Tibial artery (tissue), 4 donors: ENCODE results near the gene PPP3R2.
"Not testable (repeated sequence)": the region's sequence is repeated elsewhere in the genome, so short reads cannot be mapped to it uniquely, and the experiment has no call there.

Source experiments
- DNase-seq, 2 donors: peaks; one replicate each; pipeline ENCODE4 v3.0.0-alpha.2; 2019
- H3K27ac ChIP-seq, 2 donors: fragments of 200-600 bp; sonication (generic) in 1 of 2; 1 replicate in 1 of 2; 2 replicates in 1 of 2; pipeline ENCODE4 v1.5.1; 2018 to 2019; ENCODE audit warnings: mild to moderate bottlenecking in 1 of 2
- H3K27me3 ChIP-seq, 2 donors: fragments of 200-600 bp; sonication (generic) in 1 of 2; one replicate each; pipeline versions ENCODE4 v1.5.1 to v1.6.0; 2016 to 2019
- H3K36me3 ChIP-seq, 3 donors: fragments of 200-600 bp; sonication (generic) in 2 of 3; one replicate each; pipeline ENCODE4 v1.5.1; 2016 to 2019; ENCODE audit warnings: mild to moderate bottlenecking in 2 of 3
- H3K4me1 ChIP-seq, 4 donors: fragments of 200-600 bp; sonication (generic) in 2 of 4; 1 replicate in 3 of 4; 2 replicates in 1 of 4; pipeline ENCODE4 v1.5.1; 2016 to 2019
- H3K4me3 ChIP-seq, 2 donors: fragments of 200-600 bp; sonication (generic) in 1 of 2; 1 replicate in 1 of 2; 2 replicates in 1 of 2; pipeline ENCODE4 v1.5.1; 2018 to 2019; ENCODE audit warnings: mild to moderate bottlenecking in 2 of 2
- H3K9me3 ChIP-seq, 3 donors: fragments of 200-600 bp; sonication (generic) in 1 of 3; one replicate each; pipeline ENCODE4 v1.5.1; 2016 to 2019
- CTCF ChIP-seq, 2 experiments: fragments of 200-600 bp in 1 of 2; fragments of 450-650 bp in 1 of 2; IDR thresholded peaks; one replicate each; pipeline ENCODE4 v1.5.1; 2017 to 2019; ENCODE audit warnings: antibody characterized with exemption in 2 of 2, mild to moderate bottlenecking in 1 of 2, moderate library complexity in 1 of 2
- intact Hi-C: fragments of 100-400 bp; cut with DNase I; formaldehyde crosslinking; loops from one replicate; pipeline ENCODE4 v1.15.0; 2023; ENCODE audit warnings: low total_unique reads

The PPP3R2 gene

GRCh38 chr9:101549472-101550098 lies 45.2 kb downstream of the PPP3R2 start:
- DNase-seq, H3K4me1 ChIP-seq, H3K27me3 ChIP-seq, H3K4me3 ChIP-seq, intact Hi-C loops, H3K9me3 ChIP-seq, H3K27ac ChIP-seq: not testable (repeated sequence)
- peak; percentile 25 to 33 for TF ChIP-seq CTCF (IDR thresholded peaks at IDR 0.05)
- peaks cover 83 to 99% (median 96%) of the 10 kb centered on the region in 3 donors for H3K36me3 ChIP-seq

- Histone ChIP-seq H3K4me3 (no peak overlapping the region), H3K4me1 (peaks cover 0 to 6% (median 0%) of the 10 kb centered on the region in 4 donors), H3K9me3 (no peaks in the 10 kb centered on the region), H3K27ac (no peak overlapping the region), H3K27me3 (no peaks in the 10 kb centered on the region), H3K36me3 (peaks cover 55 to 82% (median 66%) of the 10 kb centered on the region in 3 donors)
- intact Hi-C loops: no loop called here
- no peak for DNase-seq
- TF ChIP-seq CTCF (IDR thresholded peaks at IDR 0.05): no peak
Measured at GRCh38 chr9:101543098-101543735, 51.6 kb downstream of the PPP3R2 start.
